Superior temporal gyrus (tissue), 1 donor: Measurements from ENCODE around the gene SLC1A1.
"Not testable (repeated sequence)": the region's sequence is repeated elsewhere in the genome, so short reads cannot be mapped to it uniquely, and the experiment has no call there.

Experiments
- DNase-seq: peaks from one replicate; pipeline ENCODE4 v3.0.0-alpha.2; 2016; ENCODE audit errors: extremely low spot score

SLC1A1 gene

DNA sequence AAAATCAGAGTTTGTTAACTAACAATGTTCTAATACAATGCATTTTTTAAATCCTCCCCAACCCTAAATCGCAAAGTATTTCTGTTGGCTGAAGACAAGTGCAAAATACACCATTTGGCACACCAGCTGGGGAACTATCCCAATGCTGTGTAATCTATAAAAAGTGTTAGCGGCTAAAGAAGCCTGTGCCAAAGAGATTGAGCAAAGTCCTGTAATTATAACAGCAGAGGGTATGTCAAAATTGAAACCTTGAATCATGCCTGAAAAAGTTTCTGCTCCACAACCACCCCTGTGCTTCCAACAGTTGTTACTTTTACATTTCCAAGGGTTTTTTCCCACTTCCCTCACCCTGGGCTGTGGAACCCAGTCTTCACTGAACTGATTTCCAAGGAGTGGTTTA lies 88.7 kb downstream of the SLC1A1 start:
- DNase-seq = peak; percentile 46

DNA sequence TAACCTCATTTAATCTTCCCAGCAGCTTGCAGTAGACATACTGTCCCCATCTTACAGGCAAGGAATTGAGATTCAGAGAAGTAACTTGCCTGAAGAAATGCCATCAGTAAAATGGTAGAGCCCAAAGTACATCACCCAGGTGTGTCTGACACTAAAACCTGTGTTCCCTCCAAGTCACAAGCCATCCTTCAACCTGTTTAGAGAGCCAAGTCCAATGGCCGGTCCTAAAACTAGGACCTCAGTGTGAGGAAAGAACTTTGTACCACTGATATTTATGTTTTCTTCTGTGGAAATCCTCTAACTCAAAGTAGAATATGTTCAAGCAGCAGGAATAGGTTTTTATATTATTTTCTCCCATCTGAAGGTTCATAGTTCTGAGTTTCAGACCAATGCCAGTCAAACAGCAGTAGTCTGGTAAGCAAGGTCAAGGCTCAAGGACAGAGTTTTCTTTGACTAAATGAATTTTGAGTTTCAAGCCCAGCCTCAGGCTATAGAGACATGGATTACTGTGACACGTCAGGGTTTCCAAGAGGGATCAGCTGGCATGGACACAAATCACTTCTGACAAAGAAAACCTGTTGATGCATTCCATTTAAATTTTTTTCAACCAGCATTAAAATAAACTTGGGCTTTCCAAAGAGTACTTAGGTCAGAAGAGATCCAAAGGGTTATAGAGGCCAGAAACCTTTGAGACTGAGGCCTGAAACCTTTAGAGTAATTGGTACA lies 90.9 kb downstream of the SLC1A1 start:
- no peak for DNase-seq

DNA sequence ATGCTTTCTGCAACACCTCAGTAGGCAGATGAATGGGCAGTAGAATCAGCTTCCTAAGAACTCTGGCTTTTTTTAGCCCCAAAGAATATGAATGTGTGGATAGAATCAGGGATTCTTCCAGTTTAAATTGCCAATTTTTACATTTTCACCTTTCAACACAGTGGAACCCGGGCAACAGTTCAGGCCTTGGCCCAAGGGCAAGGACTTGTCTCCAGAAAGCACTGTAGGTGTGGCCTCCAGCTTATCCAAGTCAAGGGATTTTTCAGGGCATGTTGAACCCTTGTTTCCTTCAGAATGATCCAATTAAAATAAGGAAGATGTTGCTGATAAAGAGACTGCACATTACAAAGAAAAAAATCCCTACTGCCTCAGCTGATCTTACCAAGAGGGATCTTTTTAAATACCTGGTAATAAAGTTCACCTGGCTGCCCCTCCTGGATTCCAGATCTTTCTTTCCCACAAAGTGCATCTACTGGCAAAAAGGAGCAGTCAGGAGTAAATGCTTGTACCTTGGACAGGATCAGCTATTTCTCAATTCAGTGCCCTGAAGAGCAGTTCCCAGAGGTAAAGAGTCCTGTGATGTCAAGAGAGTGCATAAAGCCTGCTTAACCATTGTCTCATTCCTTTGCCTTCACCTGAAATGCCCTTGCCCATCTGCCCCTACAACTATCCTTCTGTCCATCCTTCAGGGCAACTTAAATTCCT lies 91.7 kb downstream of the SLC1A1 start:
- no peak for DNase-seq

DNA sequence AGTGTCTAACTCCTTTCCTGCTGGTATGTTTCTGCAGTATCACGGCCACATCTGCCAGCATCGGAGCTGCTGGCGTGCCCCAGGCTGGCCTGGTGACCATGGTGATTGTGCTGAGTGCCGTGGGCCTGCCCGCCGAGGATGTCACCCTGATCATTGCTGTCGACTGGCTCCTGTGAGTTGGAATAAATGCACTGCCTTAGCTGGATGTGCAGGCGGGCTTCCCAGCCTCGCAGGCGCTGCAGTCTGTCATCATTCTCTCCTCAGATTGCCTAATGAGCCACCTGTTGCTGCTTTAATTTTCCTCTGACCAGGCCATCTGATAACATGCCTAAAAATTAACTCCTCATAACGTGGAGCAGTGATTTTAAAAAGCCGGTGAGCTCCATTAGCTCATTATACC lies 92.7 kb downstream of the SLC1A1 start:
- no peak for DNase-seq

DNA sequence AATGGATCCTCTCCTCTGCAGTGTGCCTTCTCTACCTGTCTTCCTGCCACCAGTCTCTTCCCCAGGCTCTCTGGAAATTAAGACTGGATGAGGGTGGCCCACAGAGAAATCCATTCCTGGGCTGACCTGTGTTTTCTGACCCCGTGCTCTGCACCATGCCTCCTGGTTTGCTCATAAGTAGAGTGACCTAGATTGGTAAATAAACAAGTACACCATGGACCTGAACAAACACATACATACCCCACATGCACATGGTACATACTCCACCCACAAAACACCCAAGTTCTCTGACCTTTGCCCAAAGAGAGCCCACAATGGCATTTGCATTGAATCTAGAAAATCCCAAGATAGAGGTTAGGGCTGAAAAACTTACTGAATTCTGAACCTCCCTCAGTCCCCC lies 94.4 kb downstream of the SLC1A1 start:
- no peak for DNase-seq

DNA sequence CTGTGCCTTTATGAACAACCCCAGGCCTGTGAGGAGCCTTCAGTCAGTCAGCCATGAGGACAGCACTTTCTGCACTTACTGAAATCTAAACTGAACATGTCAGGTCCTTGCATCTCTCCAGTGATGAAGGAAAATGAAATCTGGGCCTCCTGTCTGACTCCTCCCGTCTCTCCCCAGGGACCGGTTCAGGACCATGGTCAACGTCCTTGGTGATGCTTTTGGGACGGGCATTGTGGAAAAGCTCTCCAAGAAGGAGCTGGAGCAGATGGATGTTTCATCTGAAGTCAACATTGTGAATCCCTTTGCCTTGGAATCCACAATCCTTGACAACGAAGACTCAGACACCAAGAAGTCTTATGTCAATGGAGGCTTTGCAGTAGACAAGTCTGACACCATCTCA lies 94.9 kb downstream of the SLC1A1 start:
- DNase-seq = no peak

DNA sequence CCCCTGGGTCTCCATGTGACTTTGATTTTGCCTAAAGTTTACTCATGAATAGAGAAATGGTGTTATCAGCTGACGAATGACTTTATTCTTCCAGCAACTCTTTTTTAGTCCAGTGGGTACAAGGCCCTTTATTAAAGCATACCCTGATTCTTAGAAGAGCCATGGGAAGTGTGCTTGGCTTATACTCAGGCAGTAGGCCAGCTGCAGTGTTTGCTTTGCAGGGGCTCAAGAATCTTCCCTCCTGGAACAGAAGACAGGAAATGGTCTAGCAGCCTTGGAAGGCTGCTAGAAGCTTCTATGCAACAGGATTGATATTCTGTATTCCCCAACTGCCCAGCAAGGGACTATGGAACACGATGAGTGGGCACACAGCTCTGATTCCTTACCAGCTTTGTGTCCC lies 98.5 kb downstream of the SLC1A1 start:
- no peak for DNase-seq

DNA sequence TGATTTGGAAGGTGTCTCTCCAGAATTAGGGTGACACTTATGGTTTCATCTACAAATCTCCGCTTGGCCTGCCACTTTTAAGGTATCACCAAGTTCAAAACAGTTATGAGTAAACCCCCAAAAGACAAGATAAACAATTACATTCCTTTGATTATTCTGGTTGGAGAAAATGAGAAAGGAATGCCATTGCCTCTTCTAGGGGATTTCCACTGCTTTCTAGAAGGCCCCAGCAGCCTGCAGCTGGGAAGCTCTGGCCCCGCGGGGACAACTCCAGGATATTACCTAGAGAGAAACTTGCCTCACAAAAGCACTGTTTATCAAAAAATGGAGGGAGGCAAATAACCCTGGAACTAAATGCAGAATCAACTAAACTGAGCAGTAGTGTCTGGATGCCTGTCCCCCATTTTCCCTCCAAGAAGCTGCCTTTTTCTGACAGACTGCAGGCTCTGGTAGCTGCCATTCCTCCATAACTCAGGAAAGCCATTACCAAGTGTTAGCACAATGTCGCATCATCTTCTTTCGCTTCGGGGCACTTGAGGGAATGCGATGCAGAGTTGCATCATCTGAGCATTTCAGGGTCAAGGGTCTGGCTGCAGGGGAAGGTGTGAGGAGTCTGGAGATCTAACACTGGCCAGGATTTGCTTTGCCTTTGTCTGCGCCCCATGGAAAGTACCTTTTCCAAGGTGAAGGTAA lies 100.3 kb downstream of the SLC1A1 start:
- no peak for DNase-seq

DNA sequence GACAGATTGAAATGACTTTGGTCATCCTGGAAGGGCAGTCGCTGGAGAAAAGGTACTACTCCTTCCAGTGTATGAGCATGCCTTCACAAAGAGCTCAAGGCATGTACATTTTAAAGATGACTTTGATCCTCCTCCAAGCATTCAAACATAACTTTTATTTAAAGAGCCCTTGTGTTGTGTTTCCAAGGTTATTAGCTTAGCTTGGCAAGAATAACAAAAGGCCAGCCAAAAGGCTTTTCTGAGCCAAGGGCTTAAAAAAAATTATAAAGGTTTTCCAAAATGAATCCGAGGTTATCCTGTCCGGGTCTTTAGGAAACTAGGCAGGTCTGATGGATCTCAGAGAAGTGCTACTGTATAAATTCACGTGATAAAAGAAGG lies 100.8 kb downstream of the SLC1A1 start:
- no peak for DNase-seq

DNA sequence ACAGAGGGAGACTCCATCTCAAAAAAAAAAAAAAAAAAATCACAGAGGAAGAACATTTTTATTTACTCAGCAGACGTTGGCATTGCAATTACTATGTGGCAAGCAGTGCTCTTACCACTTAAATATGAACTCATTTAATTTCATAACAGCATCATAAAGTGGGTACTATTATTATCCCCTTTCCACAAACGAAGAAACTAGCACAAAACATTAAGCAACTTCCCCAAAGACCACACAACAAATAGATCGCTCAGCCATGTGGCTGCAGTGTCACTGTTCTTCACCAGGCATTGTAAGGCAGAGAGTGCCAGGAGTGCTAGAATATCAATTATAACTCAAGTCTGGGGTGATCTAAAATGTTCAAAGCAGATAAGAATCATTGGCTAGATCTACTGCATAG lies 102.0 kb downstream of the SLC1A1 start:
- no peak for DNase-seq

DNA sequence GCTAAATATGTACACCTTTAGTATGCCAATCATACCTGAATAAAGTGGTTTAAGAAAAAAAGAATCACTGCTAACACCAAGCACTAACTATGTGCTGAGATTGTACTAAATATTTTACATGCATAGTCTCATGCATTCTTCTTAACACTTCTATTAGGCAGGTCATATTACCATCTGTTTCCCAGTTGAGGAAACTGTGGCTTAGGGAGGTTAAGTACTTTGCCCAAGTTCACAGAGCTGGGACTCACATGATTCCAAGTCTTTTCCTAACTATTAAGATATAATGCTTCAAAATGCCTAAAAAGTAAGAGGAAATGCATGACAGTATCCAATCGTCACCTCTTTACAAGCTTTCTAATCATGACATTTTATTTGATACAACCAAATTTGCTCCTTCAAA lies 102.6 kb downstream of the SLC1A1 start:
- no peak for DNase-seq

DNA sequence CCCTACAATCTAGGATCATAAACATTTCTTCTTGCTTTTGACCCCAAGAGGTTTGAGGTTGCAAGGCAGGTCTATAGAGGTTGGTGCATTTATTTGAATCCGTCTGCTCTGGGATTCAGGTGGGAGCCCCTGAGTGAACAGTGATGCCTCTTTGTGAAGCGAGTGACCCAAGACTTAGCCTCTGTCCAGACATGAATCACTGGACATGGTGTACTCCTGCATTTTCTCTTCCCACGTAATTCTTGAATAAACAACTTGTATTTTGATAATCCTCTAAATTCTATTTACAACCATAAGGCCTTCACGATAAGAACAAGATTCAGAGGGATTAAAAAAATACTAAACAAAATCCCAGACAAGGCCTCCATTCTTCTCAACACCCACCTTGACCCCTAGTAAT lies 104.3 kb downstream of the SLC1A1 start:
- no peak for DNase-seq

DNA sequence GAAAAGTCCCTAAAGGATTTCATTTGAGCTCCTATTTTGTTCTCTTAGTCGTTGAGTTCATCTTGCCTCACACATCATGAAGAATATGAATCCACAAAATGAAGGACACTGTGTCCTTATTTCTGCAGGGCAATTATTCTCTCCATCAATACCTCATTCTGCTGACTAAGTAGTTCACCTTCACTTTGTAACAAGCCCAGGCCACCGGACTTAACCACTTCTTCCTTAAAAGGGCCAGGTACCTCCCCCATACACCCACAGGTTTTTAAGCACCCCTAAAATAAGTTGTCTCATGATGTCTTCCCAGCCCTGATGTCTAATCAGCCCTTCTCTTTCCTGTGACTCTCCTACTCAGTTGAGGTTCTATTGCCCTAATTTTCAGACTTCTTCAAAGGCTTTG lies 104.7 kb downstream of the SLC1A1 start:
- DNase-seq = no peak

DNA sequence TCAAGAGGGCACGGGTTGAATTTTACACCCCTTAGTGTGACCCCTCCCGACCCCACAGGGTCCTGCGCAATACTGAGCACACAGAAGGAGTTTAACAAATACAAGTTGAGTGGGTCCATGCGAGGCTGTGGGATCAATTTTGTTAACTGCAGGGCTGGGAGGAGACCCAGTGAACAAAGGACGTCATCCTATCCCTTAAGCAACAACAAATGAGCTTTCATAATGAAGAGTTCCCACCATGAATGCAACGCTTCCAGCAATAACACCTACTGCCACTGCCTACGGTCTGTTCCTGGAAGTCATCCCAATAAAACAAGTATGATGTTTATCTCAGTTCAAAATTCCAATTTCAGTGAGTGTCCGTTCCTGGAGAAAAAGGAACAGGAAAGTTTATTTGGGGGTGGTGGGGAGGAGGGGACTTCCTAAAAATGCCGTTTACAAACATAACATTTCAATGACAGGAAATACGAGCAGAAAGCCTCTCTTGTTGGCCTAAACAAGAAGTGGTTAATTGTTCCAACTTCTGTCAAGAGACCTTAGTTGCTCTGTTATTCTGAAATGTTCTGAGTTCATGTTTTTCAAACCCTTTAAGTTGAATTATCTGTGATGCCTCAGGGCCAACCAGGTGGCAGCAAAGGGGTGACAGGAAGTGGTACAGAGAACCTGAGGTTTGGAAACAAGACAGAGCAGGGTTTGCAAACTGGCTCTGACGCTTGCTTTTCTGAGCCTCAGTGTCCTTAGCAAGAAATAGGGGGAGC lies 106.1 kb downstream of the SLC1A1 start:
- no peak for DNase-seq

DNA sequence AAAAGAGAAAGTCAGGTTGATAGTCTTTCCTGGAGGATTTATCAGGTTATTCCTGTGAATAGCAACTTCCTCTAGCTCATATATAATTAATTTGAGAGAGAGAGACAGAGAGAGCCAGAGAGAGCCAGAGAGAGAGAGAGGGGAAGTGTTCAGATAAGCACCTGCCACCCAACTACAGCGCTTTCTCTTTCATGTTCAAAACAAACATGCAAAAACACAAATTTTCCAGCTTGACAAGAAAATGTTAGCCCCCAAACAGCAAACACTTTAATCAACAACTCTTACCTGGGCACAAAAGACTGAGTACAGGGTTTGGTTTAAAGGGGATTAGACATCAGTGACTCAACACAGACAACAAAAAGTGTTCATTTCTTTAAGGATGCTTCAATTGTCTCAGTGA lies 110.1 kb downstream of the SLC1A1 start:
- DNase-seq = no peak

DNA sequence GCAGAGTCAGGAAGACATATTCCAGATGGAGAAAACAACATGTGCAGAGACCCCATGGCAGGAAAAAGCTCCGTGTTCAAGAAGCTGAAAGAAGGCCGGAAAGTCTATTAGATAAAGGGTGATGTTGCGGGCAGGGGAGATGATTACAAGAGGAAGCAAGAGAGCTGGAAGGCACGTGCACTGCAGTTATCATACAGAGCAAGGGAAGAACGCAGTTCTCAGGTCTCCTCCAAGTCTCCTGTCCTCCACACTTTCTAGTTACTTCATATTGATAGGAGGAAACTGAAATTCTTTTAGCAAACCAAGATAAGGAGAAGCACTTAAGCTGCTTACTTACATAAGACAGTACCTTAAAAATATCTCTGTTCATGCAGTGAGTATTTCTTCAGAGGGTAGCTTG lies 113.6 kb downstream of the SLC1A1 start:
- no peak for DNase-seq

DNA sequence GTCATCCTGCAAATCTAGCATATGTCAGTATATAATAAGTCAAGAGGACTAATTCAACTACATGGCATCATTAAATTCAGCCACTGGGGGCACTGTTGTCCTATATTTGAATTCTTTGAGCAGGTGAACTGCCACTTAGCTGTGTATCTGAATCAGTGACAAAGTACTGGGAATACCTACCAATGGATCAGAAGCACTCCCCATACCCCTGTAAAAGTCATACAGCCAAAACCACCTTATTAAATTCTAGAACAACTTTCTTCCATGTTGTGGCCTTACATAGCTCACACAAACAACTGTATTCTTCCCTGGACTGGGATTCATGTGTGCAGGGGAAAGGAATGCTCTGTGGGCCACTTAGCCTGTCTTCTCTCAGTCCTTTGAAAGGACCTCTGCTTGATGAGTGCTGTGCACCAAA lies 114.4 kb downstream of the SLC1A1 start:
- DNase-seq = peak; percentile 89

DNA sequence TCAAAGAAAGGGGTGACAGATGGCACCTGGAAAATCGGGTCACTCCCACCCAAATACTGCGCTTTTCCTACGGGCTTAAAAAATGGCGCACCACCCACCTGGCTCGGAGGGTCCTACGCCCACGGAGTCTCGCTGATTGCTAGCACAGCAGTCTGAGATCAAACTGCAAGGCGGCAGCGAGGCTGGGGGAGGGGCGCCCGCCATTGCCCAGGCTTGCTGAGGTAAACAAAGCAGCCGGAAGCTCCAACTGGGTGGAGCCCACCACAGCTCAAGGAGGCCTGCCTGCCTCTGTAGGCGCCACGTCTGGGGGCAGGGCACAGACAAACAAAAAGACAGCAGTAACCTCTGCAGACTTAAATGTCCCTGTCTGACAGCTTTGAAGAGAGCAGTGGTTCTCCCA lies 115.8 kb downstream of the SLC1A1 start:
- DNase-seq = not testable (repeated sequence)

DNA sequence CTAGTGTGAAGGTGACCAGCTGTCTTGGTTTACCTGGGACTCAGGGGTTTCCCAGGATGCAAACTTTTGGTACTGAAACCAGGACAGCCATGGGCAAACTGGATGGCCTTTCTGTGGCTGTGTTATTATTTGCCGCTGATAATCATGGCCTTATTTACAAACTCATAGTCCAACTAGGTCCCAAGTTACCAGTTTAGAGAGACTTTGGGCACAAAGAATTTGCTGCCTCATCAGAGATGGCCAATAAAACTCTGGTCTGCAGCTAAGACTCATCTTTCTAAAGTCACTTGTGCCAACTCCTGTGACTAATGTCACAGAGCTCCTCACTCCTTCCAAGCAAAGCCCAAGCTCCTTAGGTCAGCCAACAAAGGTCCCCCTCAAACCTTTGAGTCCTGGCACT lies 124.4 kb downstream of the SLC1A1 start:
- no peak for DNase-seq

DNA sequence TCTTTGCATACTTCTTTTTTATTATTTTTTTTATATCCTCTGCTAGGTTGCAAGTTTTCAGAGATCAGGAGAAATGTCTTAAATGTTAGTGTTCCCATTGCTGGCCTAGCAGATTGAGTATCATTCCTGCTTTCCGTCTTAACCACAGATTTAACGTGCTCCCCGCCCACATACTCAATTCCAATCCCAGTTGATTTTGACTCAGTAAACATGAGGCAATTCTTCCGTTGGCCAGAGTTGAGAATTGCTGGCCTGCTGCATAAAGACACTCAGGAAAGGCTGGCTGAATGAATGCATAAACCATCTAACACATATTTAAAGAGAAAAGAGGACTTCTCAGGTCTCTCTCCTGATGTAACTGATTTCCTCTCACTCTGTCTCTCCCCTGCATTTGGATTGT lies 125.0 kb downstream of the SLC1A1 start:
- DNase-seq = no peak

DNA sequence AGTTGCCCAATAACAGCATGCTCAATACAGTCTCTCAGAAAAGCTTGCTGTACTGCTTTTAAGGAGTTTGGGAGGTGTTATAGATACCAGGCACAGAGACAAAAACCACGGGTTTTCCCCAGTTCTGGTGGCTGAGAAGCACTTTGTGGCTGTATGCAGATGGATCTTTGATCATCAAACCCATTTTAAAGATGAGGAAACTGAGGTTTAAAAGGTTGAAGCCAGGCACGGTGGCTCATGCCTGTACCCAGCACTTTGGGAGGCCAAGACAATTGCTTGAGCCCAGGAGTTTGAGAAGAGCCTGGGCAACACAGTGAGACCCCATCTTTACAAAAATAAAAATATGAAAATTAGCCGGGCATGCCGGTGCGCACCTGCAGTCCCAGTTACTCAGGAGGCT lies 125.5 kb downstream of the SLC1A1 start:
- DNase-seq = no peak

DNA sequence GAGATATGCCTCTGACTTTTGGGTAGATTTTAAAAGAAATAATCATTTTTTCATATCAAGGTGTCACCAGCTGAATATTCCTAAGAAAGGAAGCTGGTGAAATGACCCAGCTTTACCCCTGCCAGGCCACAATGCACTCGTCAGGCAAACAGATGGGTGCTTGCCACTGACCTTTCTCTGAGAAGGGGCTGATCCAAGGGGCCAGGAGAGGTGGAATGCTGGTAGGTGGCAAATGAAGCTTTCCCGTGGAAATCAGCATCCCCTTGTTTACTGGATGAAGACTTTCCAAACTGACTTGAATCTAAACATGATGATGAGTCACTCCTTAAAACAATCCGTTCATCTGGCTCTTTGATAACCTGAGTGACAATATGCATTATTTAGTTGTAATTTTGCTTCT lies 127.5 kb downstream of the SLC1A1 start:
- no peak for DNase-seq
